CD4-positive, alpha-beta T cell treated with Interleukin-2 at 100 ng/mL for 4 hours (primary cell): ENCODE measurements around the gene NFASC.
A peak's percentile ranks its signal among the peaks of the same experiment; 100 is the strongest.

ENCODE experiments used
- DNase-seq: peaks from one replicate; pipeline ENCODE4 v3.0.0-alpha.2; 2020; ENCODE audit warnings: low spot score

The NFASC gene

DNA sequence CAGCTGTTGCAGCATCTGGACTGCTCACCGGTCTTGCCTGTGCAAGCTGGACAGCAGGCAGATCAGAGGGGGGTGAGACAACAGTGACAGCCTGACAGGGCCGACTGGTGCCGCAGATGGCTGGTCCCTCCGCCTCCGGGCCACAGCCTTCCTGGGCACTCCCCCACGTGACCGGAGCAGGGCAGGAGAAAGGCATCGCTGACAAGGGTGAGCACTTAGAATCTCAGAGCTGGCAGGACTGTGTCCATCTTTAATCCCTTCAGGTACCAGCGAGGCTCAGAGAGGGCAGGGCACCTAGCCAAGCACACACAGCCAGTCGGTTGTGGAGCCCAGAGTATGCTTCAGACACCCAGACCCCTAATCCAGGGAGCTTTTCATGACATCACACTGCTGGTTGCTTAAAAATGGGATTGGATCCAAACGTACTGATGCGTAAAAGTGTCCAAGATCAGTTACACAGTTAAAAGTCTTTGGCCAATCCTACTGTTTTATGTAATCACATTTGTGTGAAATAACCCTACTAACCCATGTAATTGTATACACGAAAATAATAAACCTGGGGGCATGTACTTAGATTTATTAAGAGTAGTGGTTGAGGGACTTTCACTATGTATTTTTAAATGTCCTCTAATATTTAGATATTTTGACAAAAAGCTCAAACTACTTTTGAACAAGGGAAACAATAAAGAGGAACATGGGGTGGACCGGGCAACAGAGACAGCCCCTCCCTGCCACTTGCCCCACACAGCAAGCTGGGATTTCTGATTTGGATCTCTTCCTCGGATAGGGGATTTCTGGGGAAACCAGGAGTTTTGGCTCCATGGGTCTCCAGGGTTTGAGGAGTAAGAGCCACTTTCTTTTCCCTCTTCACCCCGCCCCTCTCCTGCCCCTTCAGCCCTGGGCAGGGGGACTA is 171.6 kb downstream of the NFASC start:
- no peak for DNase-seq

DNA sequence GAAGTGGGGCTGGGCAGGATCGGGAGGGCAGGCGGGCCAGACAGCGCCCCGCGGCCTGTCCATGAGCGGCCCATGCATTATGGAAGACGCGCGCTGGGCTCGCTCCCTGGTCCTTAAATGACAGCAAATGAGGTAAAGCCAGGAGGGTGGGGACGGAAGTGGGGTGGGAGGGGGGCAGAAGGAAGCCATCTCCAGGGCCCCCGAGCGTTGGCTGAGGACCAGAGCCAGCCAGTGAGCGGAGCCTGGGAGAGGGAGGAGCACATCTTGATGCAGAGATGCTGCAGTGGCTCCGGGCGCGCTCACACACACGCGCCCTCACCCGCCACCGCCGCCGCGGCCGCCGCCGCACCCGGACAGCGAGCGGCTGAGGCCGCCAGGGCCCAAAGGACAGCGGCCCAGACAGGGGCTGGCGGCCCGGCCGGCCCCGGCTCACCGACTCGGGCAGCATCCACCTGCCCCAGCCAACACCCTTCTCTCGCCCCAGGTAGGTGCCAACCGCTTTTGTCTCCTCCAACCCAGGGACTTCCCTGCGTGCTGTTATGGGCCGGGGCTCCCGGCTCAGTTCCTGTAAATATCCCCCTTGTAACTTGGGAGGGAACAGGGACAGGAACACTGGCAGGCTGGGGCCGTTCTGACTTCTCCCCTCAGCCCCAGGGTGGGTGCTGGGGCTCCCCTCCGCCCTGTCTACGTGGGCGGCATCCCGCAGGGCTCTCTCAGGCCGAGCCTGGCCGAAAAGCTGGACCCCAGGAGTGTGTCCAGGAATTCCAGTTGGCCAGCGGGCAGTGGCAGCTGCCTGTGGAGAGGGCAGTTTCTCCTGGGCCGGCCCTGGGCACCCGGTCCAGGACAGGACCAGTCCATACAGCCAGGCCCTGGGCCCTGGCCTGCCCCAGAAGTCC is 172.5 kb downstream of the NFASC start, which contains the start of gene CNTN2:
Gene CNTN2, plus strand, starts transcription at position 302 of the 896 bp plus-strand sequence. CDS start 9,974 bp downstream, outside the sequence.
- DNase-seq, result no peak

DNA sequence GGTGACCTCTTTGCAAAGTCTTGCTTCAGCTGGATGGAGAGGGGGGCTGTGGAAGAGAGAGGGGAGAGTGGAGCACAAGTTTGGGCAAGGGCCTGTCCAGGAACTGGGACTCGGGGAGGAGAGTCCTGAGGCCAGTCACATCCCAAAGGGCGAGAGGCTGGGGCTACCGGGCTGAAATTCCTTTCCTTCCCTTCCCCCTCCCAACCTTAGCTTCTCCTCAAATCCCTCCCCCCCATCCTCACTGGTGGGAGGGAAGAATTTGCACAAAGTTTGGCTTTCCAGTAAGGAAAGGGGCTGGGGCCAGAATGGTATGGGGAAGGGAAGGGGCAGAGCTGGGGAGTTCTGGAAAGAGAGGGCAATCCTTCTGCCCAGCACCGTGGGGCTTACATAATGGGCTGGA is 173.2 kb downstream of the NFASC start:
- DNase-seq, result no peak

DNA sequence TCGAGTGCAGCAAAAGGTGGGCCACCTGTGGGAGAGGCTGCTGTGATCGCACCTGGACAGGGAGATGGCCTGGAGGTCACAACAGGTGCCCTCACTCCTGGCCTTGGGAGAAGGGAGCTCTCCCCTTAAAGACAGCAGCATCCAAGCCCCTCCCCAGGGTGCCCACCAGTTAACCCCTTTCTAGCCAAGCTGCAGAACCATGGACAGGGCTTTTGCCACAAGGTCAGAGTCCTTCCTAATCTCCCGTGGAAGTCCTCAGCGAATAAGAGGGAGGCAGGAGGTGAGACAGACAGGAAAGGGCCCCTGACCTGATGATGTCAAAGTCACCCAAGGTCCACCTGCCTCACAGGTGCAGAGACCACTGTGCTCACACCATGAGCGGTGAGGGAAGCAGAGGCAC is 174.1 kb downstream of the NFASC start:
- no peak for DNase-seq

DNA sequence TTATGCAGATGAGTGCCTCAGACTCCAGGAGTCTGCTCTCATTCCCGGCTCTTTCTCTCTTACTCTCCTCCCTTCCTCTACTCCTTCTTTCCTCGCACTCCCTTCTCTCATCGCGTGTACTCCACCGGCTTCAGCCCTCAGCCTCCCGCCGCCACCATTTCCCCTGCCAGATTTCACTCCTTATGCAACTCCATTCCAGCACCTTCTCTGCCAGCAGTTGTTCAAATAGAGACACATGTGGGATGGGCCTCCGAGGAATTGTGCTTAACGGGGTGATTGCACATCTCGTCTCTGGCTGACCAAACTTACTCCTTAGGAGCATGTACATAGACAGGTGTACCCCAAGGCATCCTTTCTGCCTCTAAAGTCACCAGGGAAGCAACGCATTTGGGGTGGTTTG is 174.5 kb downstream of the NFASC start:
- DNase-seq, result no peak

DNA sequence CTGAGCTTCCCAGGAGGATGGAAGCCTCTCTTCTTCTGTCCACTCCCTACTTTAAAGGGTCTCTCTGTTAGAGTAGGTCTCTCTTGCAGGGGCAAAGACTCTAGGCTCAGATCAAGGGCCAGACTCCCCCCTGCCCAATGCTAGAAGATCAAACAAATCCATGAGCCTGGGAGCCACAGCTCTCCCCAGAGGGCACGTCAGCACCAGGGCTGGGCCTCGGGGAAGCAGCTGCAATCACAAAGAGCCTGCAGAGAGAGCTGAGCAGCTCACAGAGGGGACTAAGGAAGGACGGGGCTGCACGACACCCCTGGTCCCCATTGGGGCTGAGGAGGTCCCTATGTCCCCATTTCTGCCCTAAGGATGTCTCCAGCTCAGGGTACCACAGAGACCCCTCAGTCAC is 176.2 kb downstream of the NFASC start:
- DNase-seq, result no peak

DNA sequence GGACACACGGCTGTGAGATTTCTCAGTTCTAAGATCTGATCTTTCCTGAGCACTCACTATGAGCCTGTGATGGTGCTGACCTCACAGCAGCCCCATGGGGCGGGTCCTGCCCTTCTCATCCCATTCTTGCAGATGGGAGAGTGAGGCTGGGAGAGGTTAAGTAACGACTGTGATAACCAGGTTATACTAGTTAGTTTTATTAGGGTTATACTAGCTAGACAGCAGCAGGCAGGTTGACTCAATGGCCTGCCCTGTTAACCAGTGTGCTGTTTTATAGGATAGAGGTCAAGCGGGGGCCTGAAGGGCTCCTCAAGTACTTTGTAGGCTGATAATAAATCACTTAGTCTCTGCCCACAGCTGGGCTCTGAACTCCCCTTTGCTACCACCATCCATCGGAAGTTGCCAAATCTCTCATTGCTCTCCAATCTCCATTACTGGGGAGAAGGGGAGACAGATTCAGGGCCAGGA is 177.1 kb downstream of the NFASC start:
- no peak for DNase-seq

DNA sequence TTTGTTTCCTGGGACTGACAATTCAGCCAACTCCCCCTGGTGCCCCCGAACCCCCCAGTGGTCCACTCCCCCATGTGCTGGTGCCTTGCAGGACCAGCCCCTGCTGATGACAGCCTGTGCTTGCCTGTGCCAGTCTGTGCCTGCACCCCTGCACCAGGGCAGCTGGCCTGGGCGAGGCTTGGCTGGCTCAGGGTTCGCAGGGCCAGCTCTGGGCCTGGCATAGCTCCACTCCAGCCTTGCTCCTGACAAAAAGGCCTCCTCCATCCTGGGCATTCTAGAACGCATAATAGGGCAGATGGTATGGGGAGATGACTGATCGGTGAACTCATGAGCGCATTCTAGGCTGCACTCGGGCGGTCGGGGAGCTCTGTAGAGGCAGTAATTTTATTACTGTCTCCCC is 177.7 kb downstream of the NFASC start:
- no peak for DNase-seq

DNA sequence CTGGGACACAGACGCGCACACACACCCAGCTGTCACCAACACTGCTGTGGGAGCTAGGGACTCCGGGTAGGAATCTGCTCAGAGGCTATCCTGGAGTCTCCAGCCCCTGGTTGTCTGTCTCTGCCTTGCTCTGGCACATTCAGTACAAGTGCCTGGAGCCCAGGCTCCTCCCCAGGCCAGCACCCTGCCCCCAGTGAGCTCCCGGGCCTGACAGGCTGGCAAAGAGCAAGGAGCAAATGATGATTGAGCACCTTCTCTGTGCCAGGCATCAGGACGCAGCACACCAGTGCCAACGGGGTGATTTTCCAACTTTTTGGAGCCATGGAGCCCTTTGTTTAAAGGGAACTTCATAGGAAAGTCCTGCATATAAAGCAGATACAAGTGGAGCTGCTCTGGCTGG is 178.8 kb downstream of the NFASC start:
- no peak for DNase-seq

DNA sequence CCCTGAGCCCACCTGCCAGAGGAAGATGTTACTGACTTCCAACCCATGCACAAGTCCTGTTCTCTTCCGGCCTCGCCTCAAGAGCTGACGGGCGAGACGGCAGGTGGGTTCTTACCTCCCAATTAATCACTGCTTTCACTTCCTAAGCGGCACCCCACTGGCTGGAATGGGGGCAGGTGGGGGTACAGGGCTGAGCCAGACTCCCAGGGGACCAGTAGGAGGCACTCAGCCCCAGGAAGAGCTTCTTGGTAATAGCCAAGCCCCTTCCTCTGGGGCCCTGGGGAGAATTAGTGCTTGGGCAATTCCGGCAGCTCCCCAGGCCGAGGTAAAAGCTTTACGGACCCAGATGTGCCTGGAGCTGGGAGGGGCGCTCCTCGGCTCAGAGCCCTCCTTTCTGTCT is 182.0 kb downstream of the NFASC start:
- no peak for DNase-seq

DNA sequence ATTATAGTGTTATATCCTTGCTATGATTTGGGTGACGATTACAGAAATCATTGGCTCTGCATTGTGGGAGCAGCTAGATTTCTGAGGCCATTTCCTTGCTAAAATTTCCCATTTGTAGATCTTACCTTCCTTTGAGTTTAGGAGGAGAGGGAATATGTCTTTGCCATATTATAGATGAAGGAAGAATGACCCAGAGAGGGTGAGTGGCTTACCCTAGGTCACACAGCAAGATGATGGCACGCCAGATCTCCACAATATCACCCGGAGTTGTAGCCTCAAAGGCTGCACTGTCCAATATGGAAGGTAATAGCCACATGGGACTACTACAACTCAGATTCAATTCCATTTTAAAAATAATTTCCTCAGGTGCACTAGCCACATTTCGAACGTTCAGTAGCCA is 182.6 kb downstream of the NFASC start:
- no peak for DNase-seq

DNA sequence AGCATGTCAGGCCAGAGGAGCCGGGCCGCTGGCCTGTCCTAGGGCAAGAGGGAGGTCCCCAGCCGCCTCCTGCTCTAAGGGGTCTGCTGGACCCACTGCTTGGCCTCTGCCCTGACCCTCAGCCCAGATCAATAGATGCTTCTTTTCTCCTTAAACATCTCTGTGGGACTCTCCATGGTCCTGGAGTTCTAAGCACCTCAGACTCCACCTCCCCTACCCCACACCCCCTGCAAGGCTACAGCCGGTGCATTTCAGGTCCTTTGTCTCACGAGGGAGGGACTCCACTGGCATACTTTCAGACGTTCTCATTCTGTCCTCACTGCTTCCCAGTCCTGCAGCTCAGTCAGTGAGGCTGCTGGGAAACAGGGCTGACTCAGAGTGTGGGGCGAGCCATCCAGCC is 183.4 kb downstream of the NFASC start:
- DNase-seq, result no peak

DNA sequence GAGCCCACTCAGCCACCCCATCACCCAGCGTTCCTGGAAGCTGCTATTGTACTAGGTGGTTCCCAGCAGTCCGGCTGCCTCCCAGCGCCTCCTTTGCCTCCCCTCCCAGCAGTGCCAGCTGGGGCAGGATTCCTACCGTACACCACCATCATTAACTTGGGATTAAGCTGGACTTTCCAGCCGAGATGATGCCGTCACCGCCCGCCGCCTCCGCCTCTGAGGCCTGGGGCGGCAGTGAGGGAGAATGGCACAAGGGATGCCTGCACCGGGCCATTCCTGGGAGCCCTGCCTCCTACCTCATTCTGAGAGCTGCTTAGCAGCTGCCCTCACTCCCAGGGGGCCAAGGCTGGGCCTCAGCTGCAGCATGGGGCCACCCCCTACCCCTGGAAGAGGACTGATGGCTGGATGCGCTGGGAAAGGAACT is 185.5 kb downstream of the NFASC start:
- DNase-seq, result no peak

DNA sequence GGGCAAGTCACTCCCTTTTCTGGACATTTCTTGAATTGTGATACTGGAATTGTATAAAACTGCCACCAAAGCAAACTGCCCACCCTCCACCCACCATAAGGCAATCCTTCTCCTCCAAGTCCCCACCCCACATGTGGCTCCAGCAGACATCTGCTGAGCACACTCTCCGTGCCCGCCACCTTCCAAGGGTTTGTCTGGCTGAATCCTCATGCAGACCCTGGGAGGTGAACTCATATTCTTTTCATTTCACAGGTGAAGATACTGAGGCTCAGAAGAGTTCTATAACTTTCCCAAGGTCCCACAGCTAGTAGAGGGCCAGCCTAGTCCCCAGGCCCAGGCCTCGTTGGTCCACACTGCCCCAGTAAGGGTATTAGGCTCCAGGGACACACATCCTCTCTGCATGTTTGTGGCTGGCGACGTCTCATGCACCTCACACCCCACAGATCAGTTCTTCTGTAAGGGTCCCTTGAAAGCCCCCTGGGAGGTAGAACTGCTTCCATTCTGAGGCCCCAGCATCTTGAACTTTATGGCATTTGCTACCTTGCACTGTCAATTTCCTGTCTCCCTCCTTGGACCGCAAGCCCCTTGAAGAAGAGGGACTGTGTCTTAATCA is 186.4 kb downstream of the NFASC start:
- DNase-seq, result no peak

DNA sequence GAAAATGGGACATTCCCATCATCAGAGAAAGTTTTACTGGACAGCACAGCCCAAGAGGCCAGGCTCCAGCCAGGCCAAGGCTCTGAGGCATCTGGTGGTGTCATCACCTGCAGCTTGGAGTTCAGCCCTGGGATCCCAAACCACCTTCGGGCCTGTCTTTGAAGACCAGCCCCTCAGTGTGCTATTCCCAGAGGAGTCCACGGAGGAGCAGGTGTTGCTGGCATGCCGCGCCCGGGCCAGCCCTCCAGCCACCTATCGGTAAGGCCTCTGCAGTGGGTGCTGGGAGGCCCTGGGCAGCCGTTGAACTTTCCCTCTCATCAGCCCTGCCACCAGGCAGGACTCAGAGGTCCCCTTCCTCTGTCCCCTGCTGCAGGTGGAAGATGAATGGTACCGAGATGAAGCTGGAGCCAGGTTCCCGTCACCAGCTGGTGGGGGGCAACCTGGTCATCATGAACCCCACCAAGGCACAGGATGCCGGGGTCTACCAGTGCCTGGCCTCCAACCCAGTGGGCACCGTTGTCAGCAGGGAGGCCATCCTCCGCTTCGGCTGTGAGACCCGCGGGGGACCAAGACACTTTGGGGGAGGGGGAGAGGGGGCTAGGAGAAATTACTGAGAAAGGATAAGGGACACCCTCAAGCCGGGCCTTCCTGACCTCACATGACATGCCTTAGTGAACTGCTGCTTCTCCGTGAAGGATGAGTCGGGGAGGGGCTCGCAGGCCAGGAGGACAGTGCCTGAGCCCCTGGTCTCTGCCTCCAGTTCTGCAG is 187.3 kb downstream of the NFASC start:
- DNase-seq, result no peak

DNA sequence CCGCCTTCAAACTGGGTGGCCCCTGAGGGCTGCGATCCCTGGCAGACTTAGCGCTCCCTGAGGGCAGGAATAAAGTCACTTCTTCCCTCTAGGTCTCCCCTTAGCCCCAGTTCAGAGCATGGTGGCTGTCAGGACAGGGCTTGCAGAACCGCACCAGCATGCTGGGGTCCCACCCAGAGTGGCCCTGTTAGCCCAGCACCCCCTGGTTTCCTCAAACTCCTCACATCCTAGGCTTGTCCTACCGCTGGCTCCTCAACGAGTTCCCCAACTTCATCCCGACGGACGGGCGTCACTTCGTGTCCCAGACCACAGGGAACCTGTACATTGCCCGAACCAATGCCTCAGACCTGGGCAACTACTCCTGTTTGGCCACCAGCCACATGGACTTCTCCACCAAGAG is 188.2 kb downstream of the NFASC start:
- DNase-seq, result no peak

DNA sequence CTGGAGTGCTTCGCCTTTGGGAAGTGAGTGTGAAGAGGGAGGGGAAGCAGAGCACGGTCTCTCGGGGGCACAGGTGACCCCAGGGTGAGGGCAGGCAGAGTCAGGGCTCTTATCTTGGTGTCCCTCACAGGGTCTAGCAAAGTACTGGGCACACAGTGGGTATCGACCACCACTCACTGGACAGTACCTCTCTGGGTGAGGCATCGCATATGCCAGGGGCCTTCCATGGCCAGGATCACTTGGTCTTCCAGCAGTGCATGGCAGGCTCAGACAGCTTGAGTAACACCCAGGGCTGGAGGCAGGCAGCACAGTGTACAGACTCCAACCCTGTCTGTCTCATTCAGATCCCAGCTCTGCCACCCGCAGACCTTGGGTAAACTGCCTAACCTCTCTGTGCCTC is 189.0 kb downstream of the NFASC start:
- no peak for DNase-seq

DNA sequence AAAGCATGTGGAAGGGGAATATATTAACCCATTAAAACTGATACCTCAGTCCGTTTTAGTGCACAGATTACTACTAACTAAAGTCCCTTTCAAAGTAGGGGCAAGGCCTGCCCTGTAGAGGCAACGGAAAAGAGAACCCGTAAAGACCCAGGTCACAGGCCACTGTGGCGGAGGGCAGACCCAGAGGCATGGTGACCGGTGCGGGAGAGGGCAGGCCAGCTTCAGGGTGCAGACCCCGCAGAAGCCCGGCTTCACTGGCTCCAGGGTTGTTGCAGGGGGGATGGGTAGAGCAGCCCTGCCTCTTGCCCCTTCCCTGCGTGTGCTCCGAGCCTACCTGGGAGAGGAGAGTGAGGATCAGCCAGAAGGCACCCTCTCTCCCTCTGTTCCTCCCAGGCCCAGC is 190.1 kb downstream of the NFASC start:
- DNase-seq, result no peak

DNA sequence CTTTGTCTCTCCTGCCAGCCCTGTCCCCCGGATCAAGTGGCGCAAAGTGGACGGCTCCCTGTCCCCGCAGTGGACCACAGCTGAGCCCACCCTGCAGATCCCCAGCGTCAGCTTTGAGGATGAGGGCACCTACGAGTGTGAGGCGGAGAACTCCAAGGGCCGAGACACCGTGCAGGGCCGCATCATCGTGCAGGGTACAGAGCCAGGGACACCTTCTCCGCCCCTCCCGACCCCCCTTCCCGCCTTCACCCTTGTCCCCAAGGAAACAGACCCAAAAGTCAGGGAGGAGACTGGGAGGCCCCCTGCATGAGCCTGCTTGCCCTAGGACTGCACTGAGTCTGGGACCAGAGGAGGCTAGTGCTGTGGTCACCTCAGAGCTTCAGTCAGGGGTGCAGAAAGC is 190.6 kb downstream of the NFASC start:
- no peak for DNase-seq

DNA sequence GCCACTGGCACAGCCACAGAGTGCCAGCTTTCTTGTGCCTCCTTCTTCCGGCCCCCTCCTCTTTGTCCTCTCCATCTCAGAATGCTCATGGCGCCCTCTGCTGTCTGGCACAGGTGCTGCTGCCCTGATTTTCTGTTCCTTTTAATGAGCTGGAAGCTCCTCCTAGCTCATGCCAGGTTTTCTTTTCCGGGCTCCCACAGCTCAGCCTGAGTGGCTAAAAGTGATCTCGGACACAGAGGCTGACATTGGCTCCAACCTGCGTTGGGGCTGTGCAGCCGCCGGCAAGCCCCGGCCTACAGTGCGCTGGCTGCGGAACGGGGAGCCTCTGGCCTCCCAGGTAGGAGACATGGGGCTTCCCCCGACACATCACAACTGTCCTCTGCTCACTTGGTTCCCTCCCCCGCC is 191.0 kb downstream of the NFASC start:
- peak; percentile 58 for DNase-seq

DNA sequence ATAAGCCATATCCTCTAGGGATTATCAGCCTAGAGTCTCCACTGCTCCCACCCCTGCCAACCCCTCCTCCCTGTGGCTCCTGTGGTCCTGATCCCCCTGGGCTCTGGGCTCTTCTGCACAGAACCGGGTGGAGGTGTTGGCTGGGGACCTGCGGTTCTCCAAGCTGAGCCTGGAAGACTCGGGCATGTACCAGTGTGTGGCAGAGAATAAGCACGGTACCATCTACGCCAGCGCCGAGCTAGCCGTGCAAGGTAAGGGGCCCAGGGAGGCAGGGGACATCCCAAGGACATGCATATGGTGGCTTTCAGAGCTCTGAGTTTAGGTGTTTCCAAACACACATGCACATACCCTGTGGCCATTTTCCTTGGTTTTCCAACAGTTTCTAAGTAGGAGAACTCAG is 191.7 kb downstream of the NFASC start:
- DNase-seq, result no peak

DNA sequence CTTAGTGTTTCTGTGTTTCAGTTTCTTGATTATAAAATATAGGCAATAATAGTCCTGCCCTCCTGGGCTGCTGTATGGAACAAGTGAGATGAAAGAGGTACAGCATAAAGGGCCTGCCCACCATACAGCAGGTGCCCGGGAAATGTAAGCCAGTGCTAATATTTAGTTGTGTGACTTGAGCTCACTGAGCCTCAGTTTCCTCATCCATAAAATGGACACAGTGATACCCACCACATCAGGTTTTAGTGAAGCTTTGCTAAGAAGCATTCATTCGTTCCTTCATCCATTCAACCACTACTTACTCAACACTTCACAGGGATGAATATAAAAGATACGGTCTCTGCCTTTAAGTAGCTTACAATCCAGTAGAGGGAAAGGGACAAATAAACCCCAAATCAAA is 192.2 kb downstream of the NFASC start:
- DNase-seq, result no peak
